ENCODE measurements around the gene TSPAN3.

TSPAN3 gene

GRCh38 chr15:77097248-77097721 lies 26.4 kb upstream of the TSPAN3 start:
- Mint-ChIP-seq H3K27me3 (no peaks in the 10 kb centered on the region), H3K27ac (no peak overlapping the region), H3K36me3 (ENCODE audit: insufficient read depth) (no peaks in the 10 kb centered on the region), H3K4me3 (no peak overlapping the region), H3K4me1 (ENCODE audit: low read depth in 2 of 2) (no peaks in the 10 kb centered on the region), H3K9me3 (no peaks in the 10 kb centered on the region)
- ATAC-seq (replicated peaks) (no peak), DNase-seq (no peak)

GRCh38 chr15:77096541-77096940 lies 25.6 kb upstream of the TSPAN3 start:
- no peaks in the 10 kb centered on the region for H3K36me3 Mint-ChIP-seq (ENCODE audit: insufficient read depth)
- no peaks in the 10 kb centered on the region for H3K27me3 Mint-ChIP-seq
- no peaks in the 10 kb centered on the region for H3K9me3 Mint-ChIP-seq
- no peak for DNase-seq
- no peak for ATAC-seq (replicated peaks)
- no peaks in the 10 kb centered on the region for H3K4me1 Mint-ChIP-seq (ENCODE audit: low read depth in 2 of 2)
- no peak overlapping the region for H3K4me3 Mint-ChIP-seq
- no peak overlapping the region for H3K27ac Mint-ChIP-seq

- Mint-ChIP-seq H3K4me3 (no peak overlapping the region), H3K9me3 (no peaks in the 10 kb centered on the region), H3K27me3 (no peaks in the 10 kb centered on the region), H3K4me1 (ENCODE audit: low read depth in 2 of 2) (no peaks in the 10 kb centered on the region), H3K36me3 (ENCODE audit: insufficient read depth) (no peaks in the 10 kb centered on the region), H3K27ac (no peak overlapping the region)
- no peak for DNase-seq
- ATAC-seq (replicated peaks), result no peak
Observed at GRCh38 chr15:77096138-77096537, 25.2 kb upstream of the TSPAN3 start.

- Mint-ChIP-seq H3K9me3 (no peaks in the 10 kb centered on the region), H3K4me1 (ENCODE audit: low read depth in 2 of 2) (no peaks in the 10 kb centered on the region), H3K36me3 (ENCODE audit: insufficient read depth) (no peaks in the 10 kb centered on the region), H3K27ac (no peak overlapping the region), H3K4me3 (no peak overlapping the region), H3K27me3 (no peaks in the 10 kb centered on the region)
- DNase-seq (no peak), ATAC-seq (replicated peaks) (no peak)
Observed at GRCh38 chr15:77094397-77095030, 23.6 kb upstream of the TSPAN3 start.

- H3K9me3 Mint-ChIP-seq, result no peaks in the 10 kb centered on the region
- no peak for ATAC-seq (replicated peaks)
- no peaks in the 10 kb centered on the region for H3K27me3 Mint-ChIP-seq
- no peak overlapping the region for H3K4me3 Mint-ChIP-seq
- H3K36me3 Mint-ChIP-seq (ENCODE audit: insufficient read depth), result no peaks in the 10 kb centered on the region
- DNase-seq, result no peak
- no peak overlapping the region for H3K27ac Mint-ChIP-seq
- H3K4me1 Mint-ChIP-seq (ENCODE audit: low read depth in 2 of 2), result no peaks in the 10 kb centered on the region
Observed at GRCh38 chr15:77093436-77093835, 22.5 kb upstream of the TSPAN3 start.

- Mint-ChIP-seq H3K9me3 (no peaks in the 10 kb centered on the region), H3K27me3 (no peaks in the 10 kb centered on the region), H3K36me3 (ENCODE audit: insufficient read depth) (no peaks in the 10 kb centered on the region), H3K4me1 (ENCODE audit: low read depth in 2 of 2) (no peaks in the 10 kb centered on the region), H3K27ac (no peak overlapping the region), H3K4me3 (no peak overlapping the region)
- no peak for ATAC-seq (replicated peaks)
- DNase-seq, result no peak
Observed at GRCh38 chr15:77091097-77091496, 20.2 kb upstream of the TSPAN3 start.

GRCh38 chr15:77087213-77087612 lies 16.3 kb upstream of the TSPAN3 start:
- H3K27me3 Mint-ChIP-seq, result no peaks in the 10 kb centered on the region

DNA sequence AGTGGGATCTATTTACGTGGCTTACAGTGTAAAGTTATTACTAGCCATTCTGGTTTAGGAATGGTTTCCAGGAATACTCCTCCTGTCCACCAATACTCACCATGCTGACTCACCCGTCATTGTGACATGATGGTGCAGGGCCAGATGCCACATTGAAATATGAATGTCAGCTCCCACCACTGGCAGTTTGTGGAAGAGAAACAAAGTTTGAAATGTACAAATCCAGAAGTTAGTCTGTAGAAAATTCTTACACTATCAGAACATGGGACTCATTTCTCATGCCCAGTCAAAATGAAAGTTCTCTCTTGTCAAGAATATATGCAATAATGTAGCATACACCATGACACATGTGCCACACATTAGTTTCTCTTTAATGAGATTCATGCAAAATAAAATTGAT lies 14.4 kb upstream of the TSPAN3 start:
- Mint-ChIP-seq H3K36me3 (ENCODE audit: insufficient read depth) (no peaks in the 10 kb centered on the region), H3K9me3 (no peaks in the 10 kb centered on the region), H3K4me1 (ENCODE audit: low read depth in 2 of 2) (peaks cover 9 to 16% of the 10 kb centered on the region in 2 donors), H3K27me3 (no peaks in the 10 kb centered on the region), H3K4me3 (no peak overlapping the region), H3K27ac (no peak overlapping the region)
- ATAC-seq (replicated peaks) (no peak), DNase-seq (no peak)

More at GRCh38 chr15:77087213-77087612, 16.3 kb upstream of the TSPAN3 start:
- Mint-ChIP-seq H3K4me1 (ENCODE audit: low read depth in 2 of 2) (peaks cover 9 to 16% of the 10 kb centered on the region in 2 donors), H3K9me3 (no peaks in the 10 kb centered on the region), H3K36me3 (ENCODE audit: insufficient read depth) (no peaks in the 10 kb centered on the region), H3K4me3 (no peak overlapping the region), H3K27ac (no peak overlapping the region)
- ATAC-seq (replicated peaks), result no peak
- DNase-seq, result no peak

DNA sequence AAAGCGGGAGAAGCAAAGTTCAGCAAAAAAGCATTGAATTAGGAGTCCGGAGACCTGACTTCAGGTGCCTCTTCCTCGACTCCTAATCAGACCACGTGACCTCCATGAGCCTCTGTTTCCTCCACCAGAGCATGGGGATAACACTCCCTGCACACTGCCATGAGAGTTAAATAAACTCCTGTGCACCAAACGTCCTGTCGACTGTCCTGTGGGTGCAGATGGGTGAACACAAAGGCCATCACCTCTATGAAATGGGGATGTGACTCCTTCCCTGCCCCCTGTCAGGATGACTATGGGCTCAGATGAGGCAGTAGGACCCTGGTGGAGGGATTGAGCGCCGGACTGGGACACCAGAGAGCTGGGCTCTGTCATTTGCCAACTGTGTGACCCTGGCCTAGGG lies 13.5 kb upstream of the TSPAN3 start:
- H3K27ac Mint-ChIP-seq, result no peak overlapping the region

GRCh38 chr15:77083381-77084160 lies 12.7 kb upstream of the TSPAN3 start:
- H3K27ac Mint-ChIP-seq, result peak overlapping the region; percentile 56 to 91

More for the DNA sequence above, 13.5 kb upstream of the TSPAN3 start:
- H3K4me1 Mint-ChIP-seq (ENCODE audit: low read depth in 2 of 2), result peaks cover 9 to 16% of the 10 kb centered on the region in 2 donors
- ATAC-seq (replicated peaks) (no peak), DNase-seq (no peak)
- no peaks in the 10 kb centered on the region for H3K27me3 Mint-ChIP-seq
- H3K9me3 Mint-ChIP-seq, result no peaks in the 10 kb centered on the region
- H3K4me3 Mint-ChIP-seq, result no peak overlapping the region
- H3K36me3 Mint-ChIP-seq (ENCODE audit: insufficient read depth), result no peaks in the 10 kb centered on the region

DNA sequence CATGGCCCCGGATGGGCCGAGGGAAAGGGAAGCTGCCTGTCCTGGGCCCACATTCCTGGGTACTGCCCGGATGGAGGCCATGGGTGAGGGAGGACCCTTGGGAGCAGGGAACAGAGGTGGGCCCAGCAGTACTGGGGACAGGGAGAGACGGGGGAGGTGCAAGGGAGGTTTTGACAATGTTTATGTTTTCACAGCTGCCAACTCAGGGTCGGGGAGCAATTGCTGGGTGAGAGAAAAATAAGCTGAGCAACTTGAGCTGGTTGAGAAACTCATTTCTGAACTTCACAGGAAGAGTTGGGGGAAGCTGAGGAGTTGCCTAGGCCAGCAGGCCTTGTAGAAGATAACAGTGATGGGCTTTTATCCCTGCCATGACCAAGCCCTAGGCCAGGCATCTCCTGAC lies 11.1 kb upstream of the TSPAN3 start:
- H3K4me3 Mint-ChIP-seq, result no peak overlapping the region
- no peaks in the 10 kb centered on the region for H3K27me3 Mint-ChIP-seq
- no peak for DNase-seq
- H3K27ac Mint-ChIP-seq, result no peak overlapping the region
- ATAC-seq (replicated peaks), result no peak
- H3K9me3 Mint-ChIP-seq, result no peaks in the 10 kb centered on the region
- peaks cover 9 to 16% of the 10 kb centered on the region in 2 donors for H3K4me1 Mint-ChIP-seq (ENCODE audit: low read depth in 2 of 2)
- H3K36me3 Mint-ChIP-seq (ENCODE audit: insufficient read depth), result no peaks in the 10 kb centered on the region

More at GRCh38 chr15:77083381-77084160, 12.7 kb upstream of the TSPAN3 start:
- Mint-ChIP-seq H3K4me3 (peak overlapping the region; percentile 72 to 77), H3K9me3 (no peaks in the 10 kb centered on the region), H3K36me3 (ENCODE audit: insufficient read depth) (no peaks in the 10 kb centered on the region), H3K27me3 (no peaks in the 10 kb centered on the region), H3K4me1 (ENCODE audit: low read depth in 2 of 2) (peaks cover 9 to 16% of the 10 kb centered on the region in 2 donors)
- peak; percentile 36 to 52 (median 50) for DNase-seq
- ATAC-seq (replicated peaks), result peak; percentile 97

DNA sequence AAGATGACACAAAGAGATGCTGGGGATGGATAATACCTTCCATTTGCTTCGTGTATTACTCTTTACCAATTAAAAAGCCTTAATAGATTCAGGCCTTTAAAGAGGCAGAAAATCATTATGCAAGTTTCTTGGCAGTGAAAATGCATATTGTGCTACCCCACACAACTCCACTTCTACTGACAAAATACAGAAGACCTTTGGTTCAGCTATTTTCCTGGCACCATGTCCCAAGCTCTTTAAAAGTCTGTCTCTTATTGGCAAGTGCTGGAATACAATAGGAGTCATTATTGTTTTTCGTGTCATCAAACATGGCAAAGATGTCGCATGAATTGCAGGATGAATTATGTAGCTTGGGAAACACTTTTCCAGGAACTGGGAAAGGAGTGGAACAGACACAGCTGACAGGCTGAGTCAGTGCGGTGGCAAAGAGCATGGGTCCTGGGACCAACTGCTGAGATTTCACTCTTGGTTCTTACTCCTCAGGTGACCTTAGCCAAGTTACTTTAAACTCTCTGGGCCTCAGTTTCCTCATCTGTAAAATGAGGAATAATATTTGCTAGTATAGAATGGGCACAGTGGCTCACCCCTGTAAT lies 5.5 kb upstream of the TSPAN3 start:
- DNase-seq, result no peak
- peaks cover 0 to 15% of the 10 kb centered on the region in 2 donors for H3K27me3 Mint-ChIP-seq
- ATAC-seq (replicated peaks), result no peak
- H3K4me3 Mint-ChIP-seq, result no peak overlapping the region
- H3K36me3 Mint-ChIP-seq (ENCODE audit: insufficient read depth), result peaks cover 5% of the 10 kb centered on the region
- H3K27ac Mint-ChIP-seq, result no peak overlapping the region
- no peaks in the 10 kb centered on the region for H3K9me3 Mint-ChIP-seq
- peaks cover under 1 to 4% of the 10 kb centered on the region in 2 donors for H3K4me1 Mint-ChIP-seq (ENCODE audit: low read depth in 2 of 2)

DNA sequence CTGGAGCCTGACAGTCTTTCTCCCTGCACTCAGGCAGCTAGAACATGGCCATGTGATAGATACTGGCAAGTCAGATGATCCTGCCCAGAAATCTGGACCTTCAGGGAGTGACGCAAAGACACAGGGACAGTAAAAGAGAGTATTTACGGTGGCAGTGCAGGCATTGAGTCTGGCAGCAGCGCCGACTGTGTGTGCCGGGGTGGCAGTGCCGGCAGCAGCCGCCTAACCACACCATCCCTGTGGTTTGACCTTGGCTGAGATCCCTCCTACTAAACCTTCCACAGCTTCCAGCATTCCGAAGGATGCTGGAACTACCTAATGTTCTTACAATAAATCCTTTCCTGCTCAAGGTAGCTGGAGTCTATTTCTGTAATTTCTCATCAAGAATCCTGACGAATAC lies 4.6 kb upstream of the TSPAN3 start:
- DNase-seq (no peak), ATAC-seq (replicated peaks) (no peak)
- H3K9me3 Mint-ChIP-seq, result no peaks in the 10 kb centered on the region
- H3K27me3 Mint-ChIP-seq, result peaks cover 0 to 15% of the 10 kb centered on the region in 2 donors
- peaks cover 9% of the 10 kb centered on the region for H3K36me3 Mint-ChIP-seq (ENCODE audit: insufficient read depth)
- no peak overlapping the region for H3K27ac Mint-ChIP-seq
- H3K4me3 Mint-ChIP-seq, result no peak overlapping the region
- H3K4me1 Mint-ChIP-seq (ENCODE audit: low read depth in 2 of 2), result peaks cover 5 to 8% of the 10 kb centered on the region in 2 donors

Measured in effector memory CD8-positive, alpha-beta T cell (primary cell).